GM03348 (cell line): ENCODE results near the gene LAMA5.

Experiments used
- DNase-seq: peaks from one replicate; pipeline ENCODE4 v3.0.0; 2012; ENCODE audit warnings: low spot score

LAMA5 gene, protein sequence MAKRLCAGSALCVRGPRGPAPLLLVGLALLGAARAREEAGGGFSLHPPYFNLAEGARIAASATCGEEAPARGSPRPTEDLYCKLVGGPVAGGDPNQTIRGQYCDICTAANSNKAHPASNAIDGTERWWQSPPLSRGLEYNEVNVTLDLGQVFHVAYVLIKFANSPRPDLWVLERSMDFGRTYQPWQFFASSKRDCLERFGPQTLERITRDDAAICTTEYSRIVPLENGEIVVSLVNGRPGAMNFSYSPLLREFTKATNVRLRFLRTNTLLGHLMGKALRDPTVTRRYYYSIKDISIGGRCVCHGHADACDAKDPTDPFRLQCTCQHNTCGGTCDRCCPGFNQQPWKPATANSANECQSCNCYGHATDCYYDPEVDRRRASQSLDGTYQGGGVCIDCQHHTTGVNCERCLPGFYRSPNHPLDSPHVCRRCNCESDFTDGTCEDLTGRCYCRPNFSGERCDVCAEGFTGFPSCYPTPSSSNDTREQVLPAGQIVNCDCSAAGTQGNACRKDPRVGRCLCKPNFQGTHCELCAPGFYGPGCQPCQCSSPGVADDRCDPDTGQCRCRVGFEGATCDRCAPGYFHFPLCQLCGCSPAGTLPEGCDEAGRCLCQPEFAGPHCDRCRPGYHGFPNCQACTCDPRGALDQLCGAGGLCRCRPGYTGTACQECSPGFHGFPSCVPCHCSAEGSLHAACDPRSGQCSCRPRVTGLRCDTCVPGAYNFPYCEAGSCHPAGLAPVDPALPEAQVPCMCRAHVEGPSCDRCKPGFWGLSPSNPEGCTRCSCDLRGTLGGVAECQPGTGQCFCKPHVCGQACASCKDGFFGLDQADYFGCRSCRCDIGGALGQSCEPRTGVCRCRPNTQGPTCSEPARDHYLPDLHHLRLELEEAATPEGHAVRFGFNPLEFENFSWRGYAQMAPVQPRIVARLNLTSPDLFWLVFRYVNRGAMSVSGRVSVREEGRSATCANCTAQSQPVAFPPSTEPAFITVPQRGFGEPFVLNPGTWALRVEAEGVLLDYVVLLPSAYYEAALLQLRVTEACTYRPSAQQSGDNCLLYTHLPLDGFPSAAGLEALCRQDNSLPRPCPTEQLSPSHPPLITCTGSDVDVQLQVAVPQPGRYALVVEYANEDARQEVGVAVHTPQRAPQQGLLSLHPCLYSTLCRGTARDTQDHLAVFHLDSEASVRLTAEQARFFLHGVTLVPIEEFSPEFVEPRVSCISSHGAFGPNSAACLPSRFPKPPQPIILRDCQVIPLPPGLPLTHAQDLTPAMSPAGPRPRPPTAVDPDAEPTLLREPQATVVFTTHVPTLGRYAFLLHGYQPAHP (N-terminal part only)

DNA sequence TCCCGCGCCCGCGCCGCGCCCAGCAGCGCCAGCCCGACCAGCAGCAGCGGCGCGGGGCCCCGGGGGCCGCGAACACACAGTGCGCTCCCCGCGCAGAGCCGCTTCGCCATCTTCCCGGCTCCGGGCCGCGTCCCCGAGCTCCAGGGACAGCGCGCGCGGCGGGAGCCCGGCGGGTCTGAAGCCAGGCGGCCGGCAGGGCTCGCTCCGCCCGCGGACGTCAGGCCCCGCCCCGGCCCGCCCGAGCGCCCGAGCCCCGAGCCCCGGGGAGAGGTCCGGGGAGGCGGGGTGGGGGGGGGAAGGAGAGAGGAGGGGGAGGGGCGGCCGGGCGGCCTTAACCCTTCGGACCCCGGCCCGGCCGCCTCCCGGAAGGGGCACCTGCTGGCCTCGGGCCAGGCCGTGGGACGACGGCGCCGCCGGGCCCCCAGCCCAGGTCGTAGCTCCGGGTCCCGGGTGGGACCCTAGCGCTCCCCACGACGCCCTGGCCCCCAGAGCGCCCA is at the start of gene LAMA5:
Gene LAMA5, minus strand, starts transcription at position 177 of the 497 bp plus-strand sequence. Its CDS starts 67 bp downstream, at position 110.
- peak; percentile 87 for DNase-seq

- DNase-seq, result no peak
Observed at GRCh38 chr20:62415354-62416111, 48.4 kb upstream of the LAMA5 start.

DNA sequence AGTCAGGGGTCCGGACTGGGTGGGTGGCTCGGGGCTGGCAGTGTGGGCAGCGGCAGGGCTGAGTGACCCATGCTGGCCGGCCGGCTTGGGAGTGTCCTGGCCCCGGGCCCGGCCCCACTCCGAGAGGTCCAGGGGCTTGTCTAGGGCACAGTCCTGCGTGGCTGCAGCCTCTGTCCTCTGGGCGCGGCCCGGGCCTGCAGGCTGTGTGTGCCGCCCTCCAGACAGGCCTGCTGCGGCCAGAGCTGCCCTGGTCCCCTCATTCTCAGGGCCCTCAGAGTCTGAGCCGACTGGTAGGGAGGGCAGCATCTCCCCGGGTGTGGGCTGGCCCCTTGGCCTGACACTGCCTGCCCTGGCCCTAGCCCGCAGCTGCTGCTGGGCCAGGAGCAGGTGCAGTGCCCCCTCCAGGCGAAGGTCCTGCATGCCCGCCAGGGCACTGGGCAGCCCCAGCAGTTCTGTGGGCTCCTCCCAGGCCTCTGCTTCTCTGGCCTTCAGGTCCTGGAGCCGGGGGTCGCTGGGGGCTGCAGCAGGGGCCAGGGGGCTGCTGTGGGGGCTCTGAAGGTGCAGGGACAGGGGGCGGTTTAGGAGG is 46.9 kb upstream of the LAMA5 start:
- DNase-seq, result no peak

DNA sequence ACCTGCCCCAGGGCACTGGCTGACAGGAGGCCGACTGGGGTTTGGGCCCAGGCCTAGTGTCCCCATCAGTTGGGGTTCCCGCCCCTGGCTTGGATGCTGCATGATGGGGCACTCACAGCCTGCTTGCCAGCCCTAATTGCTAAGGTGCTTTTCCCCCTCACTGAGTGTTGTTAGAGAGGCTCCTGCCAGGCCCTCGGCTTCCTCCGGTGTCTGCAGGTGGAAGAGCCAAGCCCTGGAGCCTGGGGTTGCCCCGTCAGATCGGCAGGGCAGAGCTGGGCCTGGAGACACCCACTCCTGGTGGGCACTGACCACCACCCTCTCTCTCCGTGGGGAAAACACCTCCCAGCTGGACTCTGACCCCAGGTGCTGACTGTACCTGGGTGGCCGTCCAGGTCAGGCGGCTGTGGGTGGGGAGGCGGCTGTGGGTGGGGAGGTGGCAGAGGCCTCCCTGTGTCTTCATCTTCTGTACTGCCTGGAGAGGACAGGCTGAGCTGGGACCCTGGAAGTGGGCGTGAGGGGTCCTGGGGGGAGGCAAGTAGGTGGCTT is 46.0 kb upstream of the LAMA5 start:
- no peak for DNase-seq

DNA sequence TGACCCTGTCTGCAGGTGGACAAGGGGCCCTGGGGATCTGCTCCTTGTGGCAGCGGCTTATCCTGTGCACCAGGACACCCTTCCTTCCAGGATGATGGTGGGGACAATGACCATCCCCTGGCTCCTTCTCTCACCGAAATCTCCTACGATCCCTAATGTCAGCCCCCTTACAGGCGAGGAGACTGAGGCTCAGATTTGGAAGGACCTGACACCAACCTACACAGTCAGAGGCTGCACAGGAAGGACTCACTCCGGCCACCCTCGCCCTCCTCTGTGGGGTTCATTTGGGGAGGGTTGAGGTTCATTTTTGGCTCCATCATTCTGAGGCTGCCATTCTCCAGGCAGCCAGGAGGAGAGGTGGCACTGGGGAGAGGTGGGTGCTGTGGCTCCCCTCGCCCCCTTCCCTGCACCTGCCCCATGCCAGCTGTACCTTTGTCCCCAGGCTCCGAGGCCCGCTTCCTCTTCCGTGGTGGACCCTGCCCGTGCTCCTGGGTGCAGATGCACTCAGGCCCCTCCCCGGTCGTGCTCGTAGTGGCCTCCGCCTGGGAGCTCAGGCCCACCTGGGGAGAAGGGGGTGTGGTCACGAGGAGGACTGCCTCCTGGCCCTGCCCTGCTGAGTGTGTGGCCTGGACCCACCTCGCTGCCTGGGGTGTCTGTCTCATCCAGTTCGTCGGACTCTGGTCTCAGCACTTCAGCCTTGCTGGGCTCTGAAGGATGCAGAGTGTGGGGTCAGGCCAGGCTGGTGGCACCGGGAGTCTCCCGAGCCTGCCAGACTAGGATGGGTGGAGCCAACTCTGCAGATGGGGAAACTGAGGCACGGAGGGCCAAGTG is 45.3 kb upstream of the LAMA5 start:
- no peak for DNase-seq

DNA sequence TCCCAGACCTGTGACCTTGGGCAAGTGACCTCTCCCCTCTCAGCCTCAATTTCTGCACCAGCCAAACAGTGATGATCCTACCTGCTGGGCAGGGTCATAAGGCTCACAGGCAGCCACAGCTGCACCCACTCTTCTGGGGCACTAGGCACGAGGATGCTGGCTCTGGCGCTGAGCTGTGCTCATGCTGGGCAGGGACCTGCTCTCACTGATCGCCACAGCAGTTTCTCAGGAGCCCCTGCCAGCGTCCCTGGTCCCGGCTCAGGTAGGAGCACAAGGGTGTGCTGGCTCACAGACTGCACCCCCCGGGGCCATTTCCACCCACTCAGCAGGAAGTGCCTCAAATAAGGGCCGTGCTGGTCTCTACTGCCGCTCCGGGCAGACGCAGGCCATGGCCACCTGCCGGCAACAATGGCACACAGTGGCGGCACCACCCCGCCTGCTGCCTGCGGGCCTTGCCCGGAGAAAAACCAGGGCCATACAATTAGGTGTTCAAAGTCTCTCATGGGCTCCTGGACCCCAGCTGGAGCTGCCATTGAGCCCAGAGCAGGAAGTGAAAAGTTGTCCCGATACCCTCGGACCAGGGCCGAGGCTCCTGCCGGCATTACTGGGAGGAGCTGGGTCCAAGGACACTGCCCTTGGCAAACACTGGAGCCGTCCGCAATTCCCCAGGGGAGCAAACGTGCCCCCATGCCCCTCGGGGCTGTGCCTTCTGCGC is 44.5 kb upstream of the LAMA5 start:
- DNase-seq, result no peak

DNA sequence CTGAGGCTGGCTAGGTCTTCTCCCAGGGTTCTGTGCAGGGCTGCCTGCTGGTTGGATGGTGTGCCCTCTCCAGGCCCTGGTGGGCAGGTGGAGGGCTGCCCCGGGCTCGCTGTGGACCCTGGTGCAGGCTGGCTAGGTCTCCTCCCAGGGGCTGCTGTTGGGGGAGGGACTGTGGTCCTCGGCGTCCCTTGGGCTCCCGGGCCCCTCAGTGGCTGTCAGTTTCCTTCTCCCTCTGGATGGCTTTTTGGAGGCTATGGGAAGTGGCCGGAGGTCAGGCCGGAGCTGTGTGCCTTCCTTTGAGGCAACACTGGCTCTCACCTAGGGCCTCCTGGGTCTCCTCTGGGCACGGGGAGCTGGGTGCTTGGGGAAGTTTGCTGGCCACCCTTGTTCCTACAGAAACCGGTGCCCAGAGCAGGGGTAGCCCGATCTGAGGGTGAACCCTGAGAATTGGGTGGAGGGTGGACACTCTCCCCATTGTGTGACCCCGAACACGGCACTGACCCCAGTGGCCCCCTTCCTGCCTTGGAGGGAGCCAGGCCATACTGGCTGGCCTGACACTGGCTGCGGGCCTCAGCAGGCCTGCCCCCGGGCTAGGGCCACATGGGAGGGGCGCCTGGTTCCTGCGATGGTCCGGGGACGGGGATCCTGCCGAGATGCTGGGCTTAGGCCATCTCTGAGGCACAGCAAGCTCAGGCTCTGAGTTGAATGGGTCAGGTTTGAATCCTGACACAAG is 43.8 kb upstream of the LAMA5 start:
- no peak for DNase-seq

GRCh38 chr20:62409931-62410745 is 43.0 kb upstream of the LAMA5 start:
- DNase-seq, result peak; percentile 52

- DNase-seq, result no peak
Observed at GRCh38 chr20:62409086-62409853, 42.2 kb upstream of the LAMA5 start.

DNA sequence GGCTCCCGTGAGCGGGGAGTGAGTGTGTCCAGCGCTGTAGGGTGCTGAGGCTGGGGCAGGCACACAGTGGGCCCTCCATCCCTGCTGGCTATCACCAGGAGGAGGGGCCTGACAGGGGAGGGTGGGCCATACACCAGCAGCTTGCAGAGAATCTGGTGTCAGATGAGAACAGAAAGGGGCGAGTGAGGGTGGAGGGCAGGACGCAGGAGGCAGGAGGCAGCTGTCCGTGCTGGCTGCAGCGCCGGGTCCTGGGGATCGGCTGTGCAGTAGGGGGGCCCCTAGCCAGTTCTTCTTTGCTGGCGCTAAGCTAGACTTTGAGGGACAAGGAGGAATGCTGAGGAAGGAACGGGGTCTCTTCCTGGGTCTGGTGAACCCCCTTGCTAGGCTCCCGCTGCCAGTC is 41.5 kb upstream of the LAMA5 start:
- no peak for DNase-seq

- DNase-seq, result no peak
Observed at GRCh38 chr20:62408055-62408454, 40.9 kb upstream of the LAMA5 start.

GRCh38 chr20:62407221-62407992 is 40.3 kb upstream of the LAMA5 start, which contains the start of gene CABLES2:
Gene CABLES2, minus strand, starts transcription at chr20:62407285. Its CDS starts 9 bp downstream, at chr20:62407276.
- peak; percentile 99 for DNase-seq

- DNase-seq, result no peak
Observed at GRCh38 chr20:62406635-62407176, 39.6 kb upstream of the LAMA5 start.

DNA sequence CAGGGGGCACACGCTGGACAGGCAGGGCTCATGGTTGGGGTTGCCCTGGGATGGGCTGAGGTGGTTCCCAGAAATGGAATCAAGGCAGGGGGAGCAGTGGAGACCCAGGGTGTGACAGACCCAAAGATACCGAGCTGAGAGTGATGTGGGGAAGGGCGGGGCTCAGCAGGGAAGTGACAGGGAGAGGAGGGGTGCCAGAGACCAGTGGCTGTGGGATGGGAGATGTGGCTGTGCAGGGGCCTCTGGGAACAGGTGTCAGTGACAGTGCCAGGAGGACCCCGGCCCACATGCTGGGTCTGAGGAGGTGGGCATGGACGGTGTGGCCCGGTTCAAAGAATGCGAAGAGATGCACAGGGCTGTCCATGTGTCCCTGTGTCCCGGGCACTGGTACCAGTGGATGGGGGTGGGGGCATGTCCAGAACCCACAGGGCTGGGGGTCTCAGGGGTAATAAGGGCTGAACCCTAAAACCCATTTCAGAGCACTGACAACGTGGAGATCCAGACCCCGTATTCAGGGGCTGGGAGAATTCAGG is 38.9 kb upstream of the LAMA5 start:
- no peak for DNase-seq
